HK-2 (cell line): ENCODE results near the gene LRMDA.
"Not testable (repeated sequence)": the region's sequence is repeated elsewhere in the genome, so short reads cannot be mapped to it uniquely, and the experiment has no call there.

Experiments
- DNase-seq: peaks from one replicate; pipeline ENCODE4 v3.0.0-alpha.2; 2018; ENCODE audit not compliant: unreplicated experiment

LRMDA gene

GRCh38 chr10:75743291-75743778 is 311.9 kb downstream of the LRMDA start:
- DNase-seq, result no peak

GRCh38 chr10:75744261-75744660 is 312.8 kb downstream of the LRMDA start:
- no peak for DNase-seq

- DNase-seq, result no peak
Measured at GRCh38 chr10:75746356-75746755, 314.9 kb downstream of the LRMDA start.

GRCh38 chr10:75750093-75750875 is 318.9 kb downstream of the LRMDA start:
- not testable (repeated sequence) for DNase-seq

- DNase-seq, result no peak
Measured at GRCh38 chr10:75751232-75751631, 319.8 kb downstream of the LRMDA start.

GRCh38 chr10:75753621-75754020 is 322.2 kb downstream of the LRMDA start:
- DNase-seq, result no peak

- DNase-seq, result no peak
Measured at GRCh38 chr10:75754096-75754831, 322.8 kb downstream of the LRMDA start.

- no peak for DNase-seq
Measured at GRCh38 chr10:75755528-75755927, 324.1 kb downstream of the LRMDA start.

- DNase-seq, result no peak
Measured at GRCh38 chr10:75761289-75761688, 329.9 kb downstream of the LRMDA start.

- no peak for DNase-seq
Measured at GRCh38 chr10:75762431-75762802, 331.0 kb downstream of the LRMDA start.

- DNase-seq, result no peak
Measured at GRCh38 chr10:75763652-75764051, 332.2 kb downstream of the LRMDA start.

- no peak for DNase-seq
Measured at GRCh38 chr10:75764974-75765788, 333.8 kb downstream of the LRMDA start.

- DNase-seq, result no peak
Measured at GRCh38 chr10:75765789-75766096, 334.3 kb downstream of the LRMDA start.

GRCh38 chr10:75766106-75766505 is 334.7 kb downstream of the LRMDA start:
- DNase-seq, result no peak

GRCh38 chr10:75766752-75767151 is 335.3 kb downstream of the LRMDA start:
- not testable (repeated sequence) for DNase-seq

GRCh38 chr10:75770626-75771081 is 339.2 kb downstream of the LRMDA start:
- no peak for DNase-seq

GRCh38 chr10:75771606-75772005 is 340.2 kb downstream of the LRMDA start:
- no peak for DNase-seq

GRCh38 chr10:75772153-75772887 is 340.9 kb downstream of the LRMDA start:
- no peak for DNase-seq

GRCh38 chr10:75773231-75773780 is 341.9 kb downstream of the LRMDA start:
- peak; percentile 73 for DNase-seq

- DNase-seq, result no peak
Measured at GRCh38 chr10:75773813-75774782, 342.7 kb downstream of the LRMDA start.
